Cardiac muscle cell (in vitro differentiated cells and primary cell): ENCODE results near the gene RAP1A. TPM values are rescaled to one million over a fixed set of nuclear protein-coding genes. Genes with fewer than 3 reads are reported as not detected.

Source experiments
- DNase-seq, 2 donors: peaks; one replicate each; pipeline versions ENCODE4 v3.0.0 to v3.0.0-alpha.2; 2010 to 2017; ENCODE audit warnings: low read depth in 1 of 2, low spot score in 1 of 2
- H3K27ac ChIP-seq: fragments of 200-600 bp; sonication (generic); 2 replicates; pipeline ENCODE4 v1.5.1; 2016
- H3K27me3 ChIP-seq: fragments of 200-600 bp; sonication (generic); 2 replicates; pipeline ENCODE4 v1.6.0; 2016; ENCODE audit warnings: control low read depth
- H3K36me3 ChIP-seq: fragments of 200-600 bp; sonication (generic); 2 replicates; pipeline ENCODE4 v1.5.1; 2016; ENCODE audit warnings: control low read depth
- H3K4me1 ChIP-seq: fragments of 200-600 bp; sonication (generic); 2 replicates; pipeline ENCODE4 v1.8.1; 2017; ENCODE audit warnings: low read depth, mild to moderate bottlenecking, mixed run types
- H3K4me3 ChIP-seq: fragments of 200-600 bp; sonication (generic); 2 replicates; pipeline ENCODE4 v1.5.1; 2016; ENCODE audit warnings: mild to moderate bottlenecking
- H3K9me3 ChIP-seq: fragments of 200-600 bp; sonication (generic); 2 replicates; pipeline ENCODE4 v1.5.1; 2017; ENCODE audit warnings: low read depth, mild to moderate bottlenecking, control low read depth
- polyA plus RNA-seq: library from polyadenylated mRNA; unstranded; fragments of >200 nt; fragmentation: Nextera tagmentation; extraction: Ambion mirVana; gene quantifications from 2 replicates; pipeline ENCODE4 v1.2.1, GENCODE V29; 2016
- total RNA-seq: library from RNA; depleted of rRNA; stranded (reverse); fragments of >200 nt; gene quantifications from 2 replicates; pipeline ENCODE4 v1.2.3, GENCODE V29; 2016
- TF ChIP-seq, protein P1 (sequence below): IDR thresholded peaks from 2 replicates; pipeline ENCODE4 v1.5.1; 2012; ENCODE audit warnings: low read depth, mild to moderate bottlenecking, low read length

Gene RAP1A
- total and polyA plus RNA-seq, 2 experiments from 2014 or later = 13.5 to 18.3 TPM

DNA sequence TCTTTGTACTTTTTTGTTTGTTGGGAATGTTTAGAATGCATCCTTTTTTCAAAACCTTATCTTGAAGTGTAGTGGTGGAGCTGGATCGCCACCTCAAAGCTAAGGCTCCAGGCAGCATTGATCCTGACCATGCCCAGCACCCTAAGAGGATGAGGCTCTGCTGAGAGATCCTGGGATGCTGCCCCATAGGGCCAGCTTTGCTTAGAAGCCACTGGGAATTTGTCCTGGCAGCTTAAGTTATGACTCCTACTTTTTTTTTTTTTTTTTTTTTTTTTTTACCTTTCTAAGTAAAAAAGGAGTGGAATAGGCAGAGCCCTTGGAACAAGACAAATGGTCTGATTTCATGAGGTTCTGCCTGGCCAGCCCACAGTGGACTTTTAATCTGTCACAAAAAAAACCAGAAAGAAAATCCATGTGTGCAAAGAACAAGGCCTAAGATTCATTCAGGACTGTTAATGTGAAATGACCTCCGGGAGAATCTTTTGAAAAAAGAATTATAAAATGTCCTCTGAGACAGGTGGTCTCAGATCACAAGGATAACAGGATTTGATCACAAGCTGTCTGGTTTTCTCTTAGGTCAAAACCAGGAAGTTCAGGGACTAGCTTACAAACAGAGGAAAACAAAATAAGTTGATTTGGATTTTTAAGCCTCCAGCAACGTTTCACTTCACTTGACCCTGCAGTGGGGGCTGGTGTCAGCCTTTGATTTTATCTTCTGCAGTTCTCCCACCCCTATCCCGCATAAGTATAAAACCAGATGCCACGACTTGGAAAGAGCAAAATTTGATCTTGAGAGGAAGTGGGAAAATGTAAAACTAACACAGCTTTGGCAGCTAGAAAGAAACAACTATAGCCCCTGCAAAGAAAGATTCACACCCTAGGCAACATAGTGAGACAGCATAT lies 25.9 kb upstream of the RAP1A start:
- TF ChIP-seq, protein P1, sequence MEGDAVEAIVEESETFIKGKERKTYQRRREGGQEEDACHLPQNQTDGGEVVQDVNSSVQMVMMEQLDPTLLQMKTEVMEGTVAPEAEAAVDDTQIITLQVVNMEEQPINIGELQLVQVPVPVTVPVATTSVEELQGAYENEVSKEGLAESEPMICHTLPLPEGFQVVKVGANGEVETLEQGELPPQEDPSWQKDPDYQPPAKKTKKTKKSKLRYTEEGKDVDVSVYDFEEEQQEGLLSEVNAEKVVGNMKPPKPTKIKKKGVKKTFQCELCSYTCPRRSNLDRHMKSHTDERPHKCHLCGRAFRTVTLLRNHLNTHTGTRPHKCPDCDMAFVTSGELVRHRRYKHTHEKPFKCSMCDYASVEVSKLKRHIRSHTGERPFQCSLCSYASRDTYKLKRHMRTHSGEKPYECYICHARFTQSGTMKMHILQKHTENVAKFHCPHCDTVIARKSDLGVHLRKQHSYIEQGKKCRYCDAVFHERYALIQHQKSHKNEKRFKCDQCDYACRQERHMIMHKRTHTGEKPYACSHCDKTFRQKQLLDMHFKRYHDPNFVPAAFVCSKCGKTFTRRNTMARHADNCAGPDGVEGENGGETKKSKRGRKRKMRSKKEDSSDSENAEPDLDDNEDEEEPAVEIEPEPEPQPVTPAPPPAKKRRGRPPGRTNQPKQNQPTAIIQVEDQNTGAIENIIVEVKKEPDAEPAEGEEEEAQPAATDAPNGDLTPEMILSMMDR = no peak
- Histone ChIP-seq H3K9me3 (no peaks in the 10 kb centered on the region), H3K27ac (peak overlapping the region; percentile 79), H3K4me3 (no peak overlapping the region), H3K27me3 (no peaks in the 10 kb centered on the region), H3K4me1 (peaks cover 29% of the 10 kb centered on the region), H3K36me3 (no peaks in the 10 kb centered on the region)
- no peak for DNase-seq

DNA sequence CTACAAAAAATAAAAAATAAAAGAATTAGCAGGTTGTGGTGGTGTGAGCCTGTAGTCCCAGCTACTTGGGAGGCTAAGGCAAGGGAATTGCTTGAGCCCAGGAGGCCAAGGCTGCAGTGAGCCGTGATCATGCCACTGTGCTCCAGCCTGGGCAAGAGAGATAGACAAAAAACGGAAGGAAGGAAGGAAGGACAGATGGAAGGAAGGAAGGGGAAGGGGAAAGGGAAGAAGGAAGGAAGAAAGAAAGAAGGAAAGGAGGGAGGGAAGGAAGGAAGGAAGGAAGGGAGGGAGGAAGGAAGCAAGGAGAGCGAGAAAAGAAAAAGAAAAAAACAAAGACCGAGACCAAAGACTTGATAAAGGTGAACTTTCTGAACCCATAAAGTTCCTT lies 25.3 kb upstream of the RAP1A start:
- H3K9me3 ChIP-seq = no peaks in the 10 kb centered on the region
- DNase-seq = no peak
- no peak overlapping the region for H3K4me3 ChIP-seq
- no peaks in the 10 kb centered on the region for H3K36me3 ChIP-seq
- TF ChIP-seq, protein P1 = no peak
- peaks cover 29% of the 10 kb centered on the region for H3K4me1 ChIP-seq
- H3K27me3 ChIP-seq = no peaks in the 10 kb centered on the region
- H3K27ac ChIP-seq = no peak overlapping the region

DNA sequence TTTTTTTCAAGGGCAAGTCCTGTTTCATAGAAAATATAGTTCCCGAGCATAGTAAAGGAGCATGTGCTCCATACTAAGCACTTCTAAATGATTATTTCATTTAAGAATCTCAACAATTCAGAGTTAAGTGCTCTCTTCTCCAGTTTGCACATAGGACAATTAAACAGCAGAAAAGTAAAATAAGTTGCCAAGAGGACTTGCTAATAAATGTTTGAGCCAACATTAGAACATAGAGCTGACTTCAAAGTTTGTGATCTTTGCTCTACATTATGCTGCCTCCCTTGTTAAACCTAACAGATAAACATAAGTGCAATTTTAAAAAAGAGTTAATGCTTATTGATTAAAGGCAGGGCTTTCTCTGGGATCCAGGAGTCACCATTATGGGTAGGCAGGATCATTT lies 23.8 kb upstream of the RAP1A start:
- Histone ChIP-seq H3K4me3 (no peak overlapping the region), H3K36me3 (no peaks in the 10 kb centered on the region), H3K27ac (no peak overlapping the region), H3K27me3 (no peaks in the 10 kb centered on the region), H3K4me1 (peaks cover 29% of the 10 kb centered on the region), H3K9me3 (no peaks in the 10 kb centered on the region)
- no peak for DNase-seq
- TF ChIP-seq, protein P1 = no peak

DNA sequence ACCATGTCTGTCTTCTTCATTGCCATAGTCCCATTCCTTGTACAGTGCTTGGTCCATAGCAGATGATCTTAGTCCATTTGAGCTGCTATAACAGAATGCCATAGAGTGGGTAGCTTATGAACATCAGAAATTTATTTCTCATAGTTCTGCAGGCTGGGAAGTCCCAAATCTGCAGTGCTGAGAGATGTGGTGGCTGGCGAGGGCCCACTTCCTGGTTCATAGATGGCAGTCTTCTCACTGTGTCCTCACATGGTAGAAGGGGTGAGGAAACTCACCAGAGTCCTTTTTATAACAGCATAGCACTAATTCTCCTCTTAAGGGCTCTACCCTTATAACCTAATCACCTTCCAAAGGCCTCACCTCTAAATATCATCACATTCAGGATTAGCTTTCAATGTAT lies 23.1 kb upstream of the RAP1A start:
- no peaks in the 10 kb centered on the region for H3K9me3 ChIP-seq
- H3K27me3 ChIP-seq = no peaks in the 10 kb centered on the region
- H3K4me3 ChIP-seq = no peak overlapping the region
- TF ChIP-seq, protein P1 = no peak
- no peak for DNase-seq
- no peak overlapping the region for H3K27ac ChIP-seq
- no peaks in the 10 kb centered on the region for H3K36me3 ChIP-seq
- H3K4me1 ChIP-seq = peaks cover 26% of the 10 kb centered on the region

DNA sequence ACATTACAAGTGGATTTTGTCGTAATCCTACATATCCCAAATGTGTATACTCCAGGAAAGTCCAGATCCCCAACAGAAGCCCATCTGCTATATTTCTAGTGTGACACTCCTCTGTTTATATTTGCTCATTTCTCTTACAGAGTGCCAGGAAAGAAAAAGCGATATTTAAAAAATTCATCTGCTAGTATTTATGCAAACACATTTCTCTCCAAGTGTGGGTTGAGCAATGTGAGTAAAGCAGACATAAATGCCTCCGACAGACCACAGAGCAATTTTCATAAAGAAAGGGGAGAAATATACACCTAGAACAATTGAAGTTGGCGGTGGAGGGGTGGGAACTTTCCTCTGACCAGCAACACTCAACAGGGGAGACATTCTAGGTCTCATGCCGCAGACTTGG lies 22.2 kb upstream of the RAP1A start:
- TF ChIP-seq, protein P1 = no peak

More for the DNA sequence above, 22.2 kb upstream of the RAP1A start:
- Histone ChIP-seq H3K36me3 (no peaks in the 10 kb centered on the region), H3K4me1 (peaks cover 17% of the 10 kb centered on the region), H3K4me3 (no peak overlapping the region), H3K9me3 (no peaks in the 10 kb centered on the region), H3K27me3 (no peaks in the 10 kb centered on the region), H3K27ac (no peak overlapping the region)
- peak in 1 of 2 donors; percentile 45 for DNase-seq
